WTC11 (cell line): ENCODE results near the gene SPTBN4.

Experiments used
- CBFB ChIP-seq: sonication (generic); formaldehyde crosslinking; IDR thresholded peaks from 2 replicates; pipeline ENCODE4 v1.8.1; 2022; ENCODE audit warnings: mild to moderate bottlenecking, low read depth, missing genetic modification reagents
- CREM ChIP-seq: sonication (generic); formaldehyde crosslinking; IDR thresholded peaks from 2 replicates; pipeline ENCODE4 v1.8.1; 2022; ENCODE audit warnings: mild to moderate bottlenecking, missing genetic modification reagents, moderate library complexity
- CTCF ChIP-seq: fragments of 200-600 bp; IDR thresholded peaks from 2 replicates; pipeline ENCODE4 v1.8.0; 2022; ENCODE audit warnings: antibody characterized with exemption
- E2F5 ChIP-seq: sonication (generic); formaldehyde crosslinking; IDR thresholded peaks from 2 replicates; pipeline ENCODE4 v1.8.1; 2022; ENCODE audit warnings: mild to moderate bottlenecking, moderate library complexity, missing genetic modification reagents
- GABPB1 ChIP-seq: sonication (generic); formaldehyde crosslinking; IDR thresholded peaks from 2 replicates; pipeline ENCODE4 v1.8.1; 2023; ENCODE audit warnings: mild to moderate bottlenecking, missing genetic modification reagents
- IRF2 ChIP-seq: sonication (generic); formaldehyde crosslinking; IDR thresholded peaks from 2 replicates; pipeline ENCODE4 v1.8.0; 2022; ENCODE audit warnings: low read depth, missing genetic modification reagents, borderline replicate concordance
- MAX ChIP-seq: sonication (generic); formaldehyde crosslinking; IDR thresholded peaks from 2 replicates; pipeline ENCODE4 v1.8.0; 2022; ENCODE audit warnings: mild to moderate bottlenecking, missing genetic modification reagents
- SP1 ChIP-seq: sonication (generic); formaldehyde crosslinking; conservative IDR thresholded peaks from 2 replicates; pipeline ENCODE4 v1.8.1; 2022; ENCODE audit warnings: missing genetic modification reagents
- TCF7 ChIP-seq: sonication (generic); formaldehyde crosslinking; IDR thresholded peaks from 2 replicates; pipeline ENCODE4 v1.8.0; 2022; ENCODE audit warnings: mild to moderate bottlenecking, low read depth, missing genetic modification reagents, moderate library complexity

GRCh38 chr19:40445780-40446262, 21.0 kb upstream of the SPTBN4 start:
- TF ChIP-seq IRF2 (CRISPR knock-in tag), result no peak
- no peak for TF ChIP-seq MAX (CRISPR knock-in tag)
- TF ChIP-seq CBFB, result no peak
- TF ChIP-seq CTCF, result no peak
- no peak for TF ChIP-seq TCF7 (CRISPR knock-in tag)
- no peak for TF ChIP-seq CREM
- no peak for TF ChIP-seq SP1
- TF ChIP-seq GABPB1 (CRISPR knock-in tag), result no peak
- TF ChIP-seq E2F5 (CRISPR knock-in tag), result no peak
